ENCODE results near the gene WHRN.

DNA sequence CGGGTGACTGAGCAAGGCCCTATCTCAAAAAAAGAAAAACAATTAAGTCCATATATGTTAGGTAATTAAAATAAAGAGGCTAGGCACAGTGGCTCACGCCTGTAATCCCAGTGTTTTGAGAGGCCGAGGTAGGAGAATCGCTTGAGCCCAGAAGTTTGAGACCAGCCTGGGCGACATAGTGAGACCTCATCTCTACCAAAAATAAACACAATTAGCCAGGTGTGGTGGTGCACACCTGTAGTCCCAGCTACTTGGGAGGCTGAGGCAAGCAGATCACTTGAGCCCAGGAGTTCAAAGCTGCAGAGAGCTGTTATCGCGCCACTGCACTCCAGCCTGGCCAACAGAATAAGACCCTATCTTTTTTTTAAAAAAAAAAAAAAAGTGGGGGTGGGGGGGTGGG lies 12.3 kb downstream of the WHRN start:
- TF ChIP-seq POLR2AphosphoS5 (IDR thresholded peaks at IDR 0.05; ENCODE audit: borderline replicate concordance, low read depth, low read length) (no peak), FOXP2 (optimal IDR thresholded peaks at IDR 0.05; ENCODE audit: control extremely low read depth, extremely low read length, insufficient read depth) (no peak)

Measured in SK-N-MC (cell line).